ENCODE data around the gene USP1.

Gene USP1

GRCh38 chr1:62467092-62467491 is 30.2 kb downstream of the USP1 start:
- no peak for TF ChIP-seq EZH2phosphoT487 (conservative IDR thresholded peaks at IDR 0.05; ENCODE audit: low read length)
- TF ChIP-seq CTCF (IDR thresholded peaks at IDR 0.05; ENCODE audit: insufficient read depth, low read length, poor library complexity, severe bottlenecking): no peak
- no peak overlapping the region for H3K27ac ChIP-seq (ENCODE audit: low read depth, low read length)

GRCh38 chr1:62476525-62477219 is 39.8 kb downstream of the USP1 start:
- no peaks in the 10 kb centered on the region for H3K27me3 ChIP-seq (ENCODE audit: low read length)
- no peak overlapping the region for H3K9ac ChIP-seq (ENCODE audit: low read length)
- no peaks in the 10 kb centered on the region for H4K20me1 ChIP-seq (ENCODE audit: low read depth, low read length)
- TF ChIP-seq CTCF (IDR thresholded peaks at IDR 0.05; ENCODE audit: insufficient read depth, low read length, poor library complexity, severe bottlenecking): no peak
- TF ChIP-seq EZH2phosphoT487 (conservative IDR thresholded peaks at IDR 0.05; ENCODE audit: low read length): no peak
- no peak overlapping the region for H3K4me3 ChIP-seq (ENCODE audit: insufficient read depth, low read length, poor library complexity, severe bottlenecking)
- no peak overlapping the region for H2AFZ ChIP-seq (ENCODE audit: low read depth, low read length, severe bottlenecking)
- no peak overlapping the region for H3K4me2 ChIP-seq (ENCODE audit: low read depth, low read length, poor library complexity, severe bottlenecking)
- no peaks in the 10 kb centered on the region for H3K9me2 ChIP-seq (replicated peaks; ENCODE audit: insufficient read depth, low read length)
- H3K27ac ChIP-seq (ENCODE audit: low read depth, low read length): no peak overlapping the region
- H3K36me3 ChIP-seq (ENCODE audit: low read length): no peaks in the 10 kb centered on the region
- H3K9me3 ChIP-seq (ENCODE audit: insufficient read depth, low read length): no peaks in the 10 kb centered on the region
- H3F3A ChIP-seq (ENCODE audit: insufficient read depth): no peaks in the 10 kb centered on the region
- H3K79me2 ChIP-seq (ENCODE audit: insufficient read depth, low read length): no peaks in the 10 kb centered on the region

More at GRCh38 chr1:62467092-62467491, 30.2 kb downstream of the USP1 start:
- Histone ChIP-seq H3K4me2 (ENCODE audit: low read depth, low read length, poor library complexity, severe bottlenecking) (no peak overlapping the region), H3K27me3 (ENCODE audit: low read length) (no peaks in the 10 kb centered on the region), H3F3A (ENCODE audit: insufficient read depth) (no peaks in the 10 kb centered on the region), H2AFZ (ENCODE audit: low read depth, low read length, severe bottlenecking) (no peak overlapping the region), H3K4me3 (ENCODE audit: insufficient read depth, low read length, poor library complexity, severe bottlenecking) (no peak overlapping the region), H3K36me3 (ENCODE audit: low read length) (no peaks in the 10 kb centered on the region), H4K20me1 (ENCODE audit: low read depth, low read length) (no peaks in the 10 kb centered on the region), H3K79me2 (ENCODE audit: insufficient read depth, low read length) (no peaks in the 10 kb centered on the region), H3K9ac (ENCODE audit: low read length) (no peak overlapping the region), H3K9me3 (ENCODE audit: insufficient read depth, low read length) (no peaks in the 10 kb centered on the region), H3K9me2 (replicated peaks; ENCODE audit: insufficient read depth, low read length) (no peaks in the 10 kb centered on the region)

GRCh38 chr1:62481681-62482080 is 44.8 kb downstream of the USP1 start:
- Histone ChIP-seq H3K9ac (ENCODE audit: low read length) (no peak overlapping the region), H3K27ac (ENCODE audit: low read depth, low read length) (no peak overlapping the region), H3K4me2 (ENCODE audit: low read depth, low read length, poor library complexity, severe bottlenecking) (no peak overlapping the region), H3K79me2 (ENCODE audit: insufficient read depth, low read length) (no peaks in the 10 kb centered on the region), H3K9me3 (ENCODE audit: insufficient read depth, low read length) (no peaks in the 10 kb centered on the region), H3F3A (ENCODE audit: insufficient read depth) (no peaks in the 10 kb centered on the region), H4K20me1 (ENCODE audit: low read depth, low read length) (no peaks in the 10 kb centered on the region), H3K27me3 (ENCODE audit: low read length) (no peaks in the 10 kb centered on the region), H3K36me3 (ENCODE audit: low read length) (no peaks in the 10 kb centered on the region), H3K4me3 (ENCODE audit: insufficient read depth, low read length, poor library complexity, severe bottlenecking) (no peak overlapping the region), H2AFZ (ENCODE audit: low read depth, low read length, severe bottlenecking) (no peak overlapping the region), H3K9me2 (replicated peaks; ENCODE audit: insufficient read depth, low read length) (no peaks in the 10 kb centered on the region)
- TF ChIP-seq EZH2phosphoT487 (conservative IDR thresholded peaks at IDR 0.05; ENCODE audit: low read length) (no peak), CTCF (IDR thresholded peaks at IDR 0.05; ENCODE audit: insufficient read depth, low read length, poor library complexity, severe bottlenecking) (no peak)
